B cell (primary cell): ENCODE data around the gene PTAR1. TPM values are rescaled to one million over a fixed set of nuclear protein-coding genes. Genes with fewer than 3 reads are reported as not detected.

Source experiments
- ATAC-seq: fragments of 200-7000 bp; cut with Tn5 transposase; one replicate; pipeline ENCODE4 v1.10.0; 2021; ENCODE audit warnings: low read depth, mild to moderate bottlenecking, moderate number of reproducible peaks, moderate library complexity
- CTCF ChIA-PET: fragments of 350-600 bp; sonication (Branson Sonifier 250); formaldehyde crosslinking; loops from one replicate; lab custom pipeline; 2021; ENCODE audit warnings: antibody characterized with exemption, inconsistent platforms; lab: Charles Lee
- POLR2A ChIA-PET: fragments of 350-600 bp; sonication (Branson Sonifier 250); formaldehyde crosslinking; loops from one replicate; lab custom pipeline; 2021; ENCODE audit warnings: antibody characterized with exemption; lab: Charles Lee
- DNase-seq: peaks from one replicate; pipeline ENCODE4 v3.0.0; 2013
- H2AFZ ChIP-seq: 2 replicates; pipeline ENCODE4 v1.6.1; 2012; ENCODE audit warnings: mild to moderate bottlenecking, low read depth, low read length; ENCODE audit not compliant: insufficient read depth, poor library complexity, severe bottlenecking
- H3K27ac ChIP-seq, 2 donors: 1 replicate in 1 of 2; 2 replicates in 1 of 2; pipeline ENCODE4 v1.5.1; 2012 to 2013; ENCODE audit warnings: low read length in 2 of 2, mild to moderate bottlenecking in 2 of 2, moderate library complexity in 1 of 2
- H3K27me3 ChIP-seq, 4 experiments: fragments of 200-600 bp in 1 of 4; sonication (generic) in 1 of 4; replicated peaks in 1 of 4; 1 replicate in 2 of 4; 2 replicates in 2 of 4; pipeline versions ENCODE4 v1.6.1 to v1.7.0; 2013 to 2016; ENCODE audit warnings: low read length in 3 of 4, mild to moderate bottlenecking in 2 of 4, mixed read lengths in 1 of 4, moderate library complexity in 1 of 4; ENCODE audit not compliant: insufficient read depth in 4 of 4, control insufficient read depth in 3 of 4; ENCODE audit errors: control extremely low read depth in 1 of 4
- H3K36me3 ChIP-seq, 2 experiments: replicated peaks in 1 of 2; 1 replicate in 1 of 2; 2 replicates in 1 of 2; pipeline versions ENCODE4 v1.6.1 to v1.7.1; 2013; ENCODE audit warnings: low read length in 1 of 2; ENCODE audit not compliant: insufficient read depth in 2 of 2, control insufficient read depth in 1 of 2; ENCODE audit errors: control extremely low read depth in 1 of 2, extremely low read depth in 1 of 2
- H3K4me1 ChIP-seq, 2 donors: fragments of 200-600 bp in 1 of 2; sonication (generic) in 1 of 2; 1 replicate in 1 of 2; 2 replicates in 1 of 2; pipeline versions ENCODE4 v1.5.1 to v1.6.1; 2013 to 2017; ENCODE audit warnings: low read length in 2 of 2; ENCODE audit not compliant: control insufficient read depth in 2 of 2, insufficient read depth in 2 of 2
- H3K4me2 ChIP-seq: replicated peaks from 2 replicates; pipeline ENCODE3; 2012; ENCODE audit warnings: mild to moderate bottlenecking, low read depth, low read length; ENCODE audit not compliant: poor library complexity, severe bottlenecking
- H3K4me3 ChIP-seq, 5 experiments: fragments of 200-600 bp in 1 of 5; sonication (generic) in 1 of 5; 1 replicate in 3 of 5; 2 replicates in 2 of 5; pipeline versions ENCODE4 v1.5.1 to v1.7.0; 2011 to 2016; ENCODE audit warnings: low read length in 4 of 5, mild to moderate bottlenecking in 4 of 5, low read depth in 2 of 5, control low read depth in 1 of 5, moderate library complexity in 1 of 5; ENCODE audit not compliant: insufficient read depth in 1 of 5; ENCODE audit errors: control extremely low read depth in 1 of 5, extremely low read depth in 1 of 5
- H3K79me2 ChIP-seq: fragments of 200-600 bp; sonication (generic); one replicate; pipeline ENCODE4 v1.6.0; 2016; ENCODE audit warnings: low read length; ENCODE audit not compliant: control insufficient read depth, insufficient read depth
- H3K9ac ChIP-seq: fragments of 200-600 bp; sonication (generic); 2 replicates; pipeline ENCODE4 v1.6.1; 2017; ENCODE audit warnings: mild to moderate bottlenecking, low read length, moderate library complexity
- H3K9me3 ChIP-seq, 3 donors: one replicate each; pipeline versions ENCODE4 v1.6.1 to v1.7.1; 2013; ENCODE audit warnings: low read length in 2 of 3; ENCODE audit not compliant: control insufficient read depth in 2 of 3, insufficient read depth in 1 of 3; ENCODE audit errors: control extremely low read depth in 1 of 3
- H4K20me1 ChIP-seq: 2 replicates; pipeline ENCODE4 v1.6.0; 2012; ENCODE audit warnings: mild to moderate bottlenecking, low read length; ENCODE audit not compliant: insufficient read depth, control insufficient read depth, poor library complexity, severe bottlenecking
- H3K27ac Mint-ChIP-seq: one replicate; pipeline ENCODE4 v1.8.0; 2021; ENCODE audit warnings: mixed read lengths
- H3K27me3 Mint-ChIP-seq: one replicate; pipeline ENCODE4 v1.8.0; 2021; ENCODE audit warnings: mixed read lengths
- H3K4me1 Mint-ChIP-seq: one replicate; pipeline ENCODE4 v1.8.0; 2021; ENCODE audit warnings: mixed read lengths
- H3K4me3 Mint-ChIP-seq: one replicate; pipeline ENCODE4 v1.8.0; 2021; ENCODE audit warnings: mixed read lengths
- H3K9me3 Mint-ChIP-seq: one replicate; pipeline ENCODE4 v1.8.0; 2022; ENCODE audit warnings: mixed read lengths; ENCODE audit not compliant: insufficient read depth
- EZH2 ChIP-seq: IDR thresholded peaks from 2 replicates; pipeline ENCODE4 v1.6.1; 2012; ENCODE audit warnings: borderline replicate concordance, low read depth, mild to moderate bottlenecking, moderate library complexity, low read length; ENCODE audit not compliant: insufficient read depth, poor library complexity, severe bottlenecking
- WGBS: methylation state at CpG from one replicate; pipeline ENCODE4 v1.1.5; 2013; ENCODE audit warnings: missing lambda C conversion rate; ENCODE audit not compliant: insufficient coverage; 5-methylcytosine and 5-hydroxymethylcytosine counted together
- intact Hi-C: fragments of 100-400 bp; cut with micrococcal nuclease; formaldehyde crosslinking; loops from one replicate; pipeline ENCODE4 v1.10.0; 2022
- polyA plus RNA-seq: library from polyadenylated mRNA; depleted of rRNA; stranded (reverse); fragments of >200 nt; gene quantifications from 2 replicates; pipeline ENCODE4 v1.2.3, GENCODE V29; 2012
- total RNA-seq, 2 donors: library from RNA; stranded (reverse); fragments of 120-200 nt in 1 of 2; gene quantifications; 1 replicate in 1 of 2; 2 replicates in 1 of 2; pipeline versions ENCODE4 v1.2.3 to v1.2.4, GENCODE V29; 2013 to 2022
- TF ChIP-seq, protein P1 (sequence below): fragments of 200-600 bp; IDR thresholded peaks from one replicate; pipeline ENCODE4 v1.8.0; 2022; ENCODE audit warnings: antibody characterized with exemption, mild to moderate bottlenecking

The PTAR1 gene
- total and polyA plus RNA-seq, 2 donors (not counting 1 experiment from before 2014, with no cell fraction given), result 20.5 to 72.1 TPM

DNA sequence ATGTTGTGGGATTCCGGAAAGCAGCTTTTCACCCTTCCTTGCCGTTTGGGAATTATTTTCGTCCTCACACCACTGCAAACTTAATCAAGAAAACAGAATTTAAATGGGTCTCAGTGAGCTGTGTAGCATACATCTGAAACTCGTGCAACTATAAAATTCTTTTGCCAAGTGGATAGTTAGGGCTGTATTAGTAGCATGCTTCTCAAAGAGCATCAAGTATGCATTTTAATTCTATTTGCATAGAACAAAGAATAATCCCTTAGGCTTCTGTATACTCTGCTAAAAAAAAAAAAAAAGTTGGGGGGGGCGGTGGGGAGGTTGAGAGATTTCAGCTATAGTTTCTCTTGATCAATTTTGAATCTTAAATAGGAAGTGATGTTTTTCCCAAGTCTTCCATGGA is 75.9 kb downstream of the PTAR1 start:
- no peaks in the 10 kb centered on the region for H4K20me1 ChIP-seq
- H3K9me3 Mint-ChIP-seq, result no peaks in the 10 kb centered on the region

DNA sequence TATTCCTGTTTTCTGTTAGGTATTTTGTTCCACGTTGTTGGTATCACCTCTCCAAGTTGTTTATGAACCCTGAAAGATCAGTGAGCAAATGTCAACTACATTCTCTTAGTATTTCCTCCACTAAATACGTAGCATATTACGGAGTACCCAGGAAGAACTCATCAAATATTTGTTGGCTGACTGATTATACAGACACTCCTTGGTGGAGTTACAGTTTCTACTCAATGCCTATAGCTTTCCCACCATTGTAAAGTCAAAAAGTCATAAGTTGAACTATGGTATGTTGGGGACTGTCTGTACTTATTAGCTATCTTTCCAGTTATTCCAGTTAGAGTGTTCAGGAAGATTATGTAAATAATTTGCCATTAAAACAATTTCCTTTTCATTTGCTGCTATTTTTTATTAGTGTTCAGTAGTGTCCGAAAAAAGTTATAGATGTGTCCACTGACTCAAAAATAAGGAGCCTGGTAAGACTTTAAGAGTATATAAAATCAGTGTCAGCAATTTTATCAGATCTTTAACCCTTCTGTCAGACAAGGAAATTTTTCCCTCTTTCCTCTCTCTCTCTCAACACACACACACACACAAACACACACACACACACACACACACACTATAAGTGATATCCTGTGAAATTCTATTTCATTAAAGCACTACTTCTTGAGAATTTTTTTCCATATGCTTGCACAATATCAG is 80.8 kb downstream of the PTAR1 start:
- no peaks in the 10 kb centered on the region for H3K36me3 ChIP-seq
- H3K4me1 ChIP-seq, result no peaks in the 10 kb centered on the region
- H3K27ac ChIP-seq, result no peak overlapping the region
- CTCF ChIA-PET, result no interaction called here
- Mint-ChIP-seq H3K27ac (no peak overlapping the region), H3K4me3 (no peak overlapping the region), H3K4me1 (no peaks in the 10 kb centered on the region), H3K27me3 (peaks cover 30% of the 10 kb centered on the region), H3K9me3 (no peaks in the 10 kb centered on the region)
- intact Hi-C loops, result no loop called here
- no peak for TF ChIP-seq EZH2
- TF ChIP-seq, protein P1, sequence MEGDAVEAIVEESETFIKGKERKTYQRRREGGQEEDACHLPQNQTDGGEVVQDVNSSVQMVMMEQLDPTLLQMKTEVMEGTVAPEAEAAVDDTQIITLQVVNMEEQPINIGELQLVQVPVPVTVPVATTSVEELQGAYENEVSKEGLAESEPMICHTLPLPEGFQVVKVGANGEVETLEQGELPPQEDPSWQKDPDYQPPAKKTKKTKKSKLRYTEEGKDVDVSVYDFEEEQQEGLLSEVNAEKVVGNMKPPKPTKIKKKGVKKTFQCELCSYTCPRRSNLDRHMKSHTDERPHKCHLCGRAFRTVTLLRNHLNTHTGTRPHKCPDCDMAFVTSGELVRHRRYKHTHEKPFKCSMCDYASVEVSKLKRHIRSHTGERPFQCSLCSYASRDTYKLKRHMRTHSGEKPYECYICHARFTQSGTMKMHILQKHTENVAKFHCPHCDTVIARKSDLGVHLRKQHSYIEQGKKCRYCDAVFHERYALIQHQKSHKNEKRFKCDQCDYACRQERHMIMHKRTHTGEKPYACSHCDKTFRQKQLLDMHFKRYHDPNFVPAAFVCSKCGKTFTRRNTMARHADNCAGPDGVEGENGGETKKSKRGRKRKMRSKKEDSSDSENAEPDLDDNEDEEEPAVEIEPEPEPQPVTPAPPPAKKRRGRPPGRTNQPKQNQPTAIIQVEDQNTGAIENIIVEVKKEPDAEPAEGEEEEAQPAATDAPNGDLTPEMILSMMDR, result no peak
- POLR2A ChIA-PET, result no interaction called here
- no peaks in the 10 kb centered on the region for H4K20me1 ChIP-seq
- no peaks in the 10 kb centered on the region for H3K79me2 ChIP-seq
- no peak for DNase-seq
- peaks cover 0 to 9% (median 4%) of the 10 kb centered on the region in 4 experiments for H3K27me3 ChIP-seq
- no peak overlapping the region for H2AFZ ChIP-seq
- no peak overlapping the region for H3K4me3 ChIP-seq
- no peak overlapping the region for H3K9ac ChIP-seq
- H3K9me3 ChIP-seq, result no peaks in the 10 kb centered on the region
- WGBS, result no CpG with 5 or more reads among the region's 4 CpGs
- ATAC-seq, result no peak
- H3K4me2 ChIP-seq, result no peak overlapping the region

More for the DNA sequence above, 75.9 kb downstream of the PTAR1 start:
- no peaks in the 10 kb centered on the region for H3K9me3 ChIP-seq
- no peaks in the 10 kb centered on the region for H3K79me2 ChIP-seq
- intact Hi-C loops, result no loop called here
- no peaks in the 10 kb centered on the region for H3K4me1 Mint-ChIP-seq
- no peaks in the 10 kb centered on the region for H3K4me1 ChIP-seq
- H3K4me3 ChIP-seq, result no peak overlapping the region
- H2AFZ ChIP-seq, result no peak overlapping the region
- H3K27ac Mint-ChIP-seq, result no peak overlapping the region
- H3K27me3 ChIP-seq, result no peaks in the 10 kb centered on the region
- ATAC-seq (no peak), DNase-seq (no peak)
- WGBS, result no CpG with 5 or more reads among the region's 5 CpGs
- ChIA-PET CTCF (no interaction called here), POLR2A (no interaction called here)
- no peak overlapping the region for H3K4me3 Mint-ChIP-seq
- no peak overlapping the region for H3K4me2 ChIP-seq
- peaks cover 10% of the 10 kb centered on the region for H3K27me3 Mint-ChIP-seq
- no peaks in the 10 kb centered on the region for H3K36me3 ChIP-seq
- no peak overlapping the region for H3K27ac ChIP-seq
- H3K9ac ChIP-seq, result no peak overlapping the region
- TF ChIP-seq EZH2, result no peak
- TF ChIP-seq, protein P1, result no peak
